ENCODE results near the gene SCNN1A. TPM values are rescaled to one million over a fixed set of nuclear protein-coding genes. Genes with fewer than 3 reads are reported as not detected.

The SCNN1A gene
- total and polyA plus RNA-seq, 11 donors: 0.11 to 3.9 (median 0.43) TPM; not detected in 4

GRCh38 chr12:6396031-6396430, 20.7 kb upstream of the SCNN1A start:
- Histone ChIP-seq H3K36me3 (peaks cover 0 to 15% (median 10%) of the 10 kb centered on the region in 9 donors), H3K9me3 (no peaks in the 10 kb centered on the region), H3K4me3 (no peak overlapping the region), H3K27me3 (no peaks in the 10 kb centered on the region), H3K4me1 (peaks cover 0 to 29% (median 10%) of the 10 kb centered on the region in 12 donors), H3K27ac (peak overlapping the region in 1 of 12 donors; percentile 1)
- no peak for TF ChIP-seq CTCF (IDR thresholded peaks at IDR 0.05)
- no peak for TF ChIP-seq POLR2A (IDR thresholded peaks at IDR 0.05)
- ATAC-seq (no peak), DNase-seq (no peak)
- intact Hi-C loops (cut with DNase I): no loop called here
- 92 to 98% (median 94%) methylated on average over 2 of the region's 2 CpGs for WGBS, 4 donors

GRCh38 chr12:6394398-6394797, 19.0 kb upstream of the SCNN1A start:
- Histone ChIP-seq H3K4me3 (no peak overlapping the region), H3K27me3 (no peaks in the 10 kb centered on the region), H3K36me3 (peaks cover 0 to 30% (median 22%) of the 10 kb centered on the region in 9 donors), H3K9me3 (no peaks in the 10 kb centered on the region), H3K4me1 (peaks cover 0 to 43% (median 10%) of the 10 kb centered on the region in 12 donors), H3K27ac (peak overlapping the region in 2 of 12 donors; percentile 3 to 66)
- TF ChIP-seq POLR2A (IDR thresholded peaks at IDR 0.05) (no peak), CTCF (IDR thresholded peaks at IDR 0.05) (no peak)
- ATAC-seq (peak in 1 of 4 donors; percentile 14), DNase-seq (no peak)
- 59 to 75% (median 71%) methylated on average over 7 to 8 of the region's 8 CpGs for WGBS, 4 donors
- intact Hi-C loops (cut with DNase I): no loop called here

- Histone ChIP-seq H3K4me3 (no peak overlapping the region), H3K9me3 (no peaks in the 10 kb centered on the region), H3K27me3 (no peaks in the 10 kb centered on the region), H3K27ac (peak overlapping the region in 2 of 12 donors; percentile 68 to 80), H3K36me3 (peaks cover 0 to 41% (median 33%) of the 10 kb centered on the region in 9 donors), H3K4me1 (peaks cover 0 to 46% (median 10%) of the 10 kb centered on the region in 12 donors)
- WGBS, 4 donors: 91 to 94% (median 93%) methylated on average over 7 of the region's 7 CpGs
- TF ChIP-seq CTCF (IDR thresholded peaks at IDR 0.05) (no peak), POLR2A (IDR thresholded peaks at IDR 0.05) (no peak)
- intact Hi-C loops (cut with DNase I): no loop called here
- DNase-seq (no peak), ATAC-seq (no peak)
Observed at GRCh38 chr12:6393109-6393508, 17.7 kb upstream of the SCNN1A start.

- H3K27ac ChIP-seq: peak overlapping the region in 10 of 12 donors; percentile 39 to 80 (median 61)
- 8 to 12% (median 11%) methylated on average over 6 of the region's 6 CpGs for WGBS, 4 donors
- no peaks in the 10 kb centered on the region for H3K9me3 ChIP-seq
- intact Hi-C loops (cut with DNase I): no loop called here
- H3K27me3 ChIP-seq: no peaks in the 10 kb centered on the region
- H3K4me3 ChIP-seq: no peak overlapping the region
- ATAC-seq (peak; percentile 49 to 86 (median 68)), DNase-seq (peak in 2 of 5 donors; percentile 58 to 72)
- peaks cover 0 to 52% (median 10%) of the 10 kb centered on the region in 12 donors for H3K4me1 ChIP-seq
- H3K36me3 ChIP-seq: peaks cover 0 to 47% (median 39%) of the 10 kb centered on the region in 9 donors
- TF ChIP-seq CTCF (IDR thresholded peaks at IDR 0.05): no peak
Observed at GRCh38 chr12:6392504-6392903, 17.1 kb upstream of the SCNN1A start.

Measured in heart left ventricle (tissue), 16 donors.